ENCODE measurements around the gene TRABD2A.

DNA sequence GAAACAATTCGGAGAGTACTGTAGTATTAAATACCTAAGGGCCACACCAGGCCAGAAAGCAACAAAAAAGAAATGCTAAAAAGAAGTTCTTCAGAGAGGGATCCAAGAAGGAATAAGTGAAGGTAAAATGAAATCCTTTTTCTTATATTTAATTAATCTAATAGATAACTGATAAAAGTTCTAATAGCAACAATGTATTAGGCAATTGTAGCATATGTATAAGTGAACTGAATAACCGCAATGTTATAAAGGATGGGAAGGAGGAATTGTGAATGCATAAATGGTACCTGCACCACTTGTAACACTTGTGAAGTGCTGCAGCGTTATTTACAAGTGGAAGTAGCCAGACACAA is 46.4 kb upstream of the TRABD2A start:
- TF ChIP-seq, protein P1, sequence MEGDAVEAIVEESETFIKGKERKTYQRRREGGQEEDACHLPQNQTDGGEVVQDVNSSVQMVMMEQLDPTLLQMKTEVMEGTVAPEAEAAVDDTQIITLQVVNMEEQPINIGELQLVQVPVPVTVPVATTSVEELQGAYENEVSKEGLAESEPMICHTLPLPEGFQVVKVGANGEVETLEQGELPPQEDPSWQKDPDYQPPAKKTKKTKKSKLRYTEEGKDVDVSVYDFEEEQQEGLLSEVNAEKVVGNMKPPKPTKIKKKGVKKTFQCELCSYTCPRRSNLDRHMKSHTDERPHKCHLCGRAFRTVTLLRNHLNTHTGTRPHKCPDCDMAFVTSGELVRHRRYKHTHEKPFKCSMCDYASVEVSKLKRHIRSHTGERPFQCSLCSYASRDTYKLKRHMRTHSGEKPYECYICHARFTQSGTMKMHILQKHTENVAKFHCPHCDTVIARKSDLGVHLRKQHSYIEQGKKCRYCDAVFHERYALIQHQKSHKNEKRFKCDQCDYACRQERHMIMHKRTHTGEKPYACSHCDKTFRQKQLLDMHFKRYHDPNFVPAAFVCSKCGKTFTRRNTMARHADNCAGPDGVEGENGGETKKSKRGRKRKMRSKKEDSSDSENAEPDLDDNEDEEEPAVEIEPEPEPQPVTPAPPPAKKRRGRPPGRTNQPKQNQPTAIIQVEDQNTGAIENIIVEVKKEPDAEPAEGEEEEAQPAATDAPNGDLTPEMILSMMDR (conservative IDR thresholded peaks at IDR 0.05; ENCODE audit: low read length) = no peak
- no peak for TF ChIP-seq EZH2phosphoT487 (IDR thresholded peaks at IDR 0.05; ENCODE audit: borderline replicate concordance)

All from Loucy (cell line).